Testis (tissue), 2 donors: ENCODE data around the gene CAMSAP3.

Experiments used
- POLR2A ChIP-seq: fragments of 450-650 bp; IDR thresholded peaks from one replicate; pipeline ENCODE4 v1.6.1; 2017; ENCODE audit warnings: antibody characterized with exemption, mild to moderate bottlenecking, moderate library complexity
- TF ChIP-seq, protein P1 (sequence below), 3 experiments: fragments of 450-650 bp in 2 of 3; fragments of 200-600 bp in 1 of 3; sonication (generic) in 1 of 3; IDR thresholded peaks; one replicate each; pipeline ENCODE4 v1.5.1; 2016 to 2019; ENCODE audit warnings: antibody characterized with exemption in 3 of 3, mild to moderate bottlenecking in 2 of 3, moderate library complexity in 1 of 3

DNA sequence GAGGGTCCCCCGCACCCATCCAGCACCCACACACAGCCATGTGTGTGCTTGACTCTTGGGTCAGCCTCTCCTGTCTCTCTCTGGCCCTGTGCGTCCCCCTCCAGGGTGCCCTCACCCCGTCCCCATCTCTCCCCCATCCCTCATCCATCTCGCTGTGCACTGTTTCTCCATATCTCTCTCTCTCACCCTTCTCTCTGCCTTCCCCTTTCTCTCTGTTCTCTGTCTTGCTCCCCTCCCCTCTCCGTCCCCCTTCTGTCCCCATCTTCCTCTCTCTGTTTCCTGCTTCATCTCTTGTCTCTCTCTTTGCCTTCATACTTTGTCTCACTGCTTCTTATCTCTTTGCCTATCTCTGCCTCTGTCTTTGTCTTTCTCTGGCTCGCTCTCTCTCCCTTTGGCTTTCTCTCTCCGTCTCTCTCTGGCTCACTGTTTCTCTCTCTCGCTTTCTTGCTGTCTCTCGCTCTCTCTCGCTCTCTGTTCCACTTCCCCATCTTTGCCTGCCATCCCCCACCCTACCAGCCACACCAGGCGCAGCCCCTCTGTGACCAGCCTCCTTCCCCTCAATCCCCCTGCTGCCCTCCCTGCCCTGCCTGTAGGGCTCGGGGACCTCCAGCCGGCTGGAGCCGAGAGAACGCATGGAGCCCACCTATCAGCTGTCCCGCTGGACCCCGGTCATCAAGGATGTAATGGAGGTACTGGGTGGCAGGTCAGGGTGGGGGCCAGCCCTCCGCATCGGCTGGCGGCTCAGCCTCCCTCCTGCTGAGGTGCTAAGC, 50.2 kb downstream of the CAMSAP3 start:
- TF ChIP-seq POLR2A: no peak
- TF ChIP-seq, protein P1, sequence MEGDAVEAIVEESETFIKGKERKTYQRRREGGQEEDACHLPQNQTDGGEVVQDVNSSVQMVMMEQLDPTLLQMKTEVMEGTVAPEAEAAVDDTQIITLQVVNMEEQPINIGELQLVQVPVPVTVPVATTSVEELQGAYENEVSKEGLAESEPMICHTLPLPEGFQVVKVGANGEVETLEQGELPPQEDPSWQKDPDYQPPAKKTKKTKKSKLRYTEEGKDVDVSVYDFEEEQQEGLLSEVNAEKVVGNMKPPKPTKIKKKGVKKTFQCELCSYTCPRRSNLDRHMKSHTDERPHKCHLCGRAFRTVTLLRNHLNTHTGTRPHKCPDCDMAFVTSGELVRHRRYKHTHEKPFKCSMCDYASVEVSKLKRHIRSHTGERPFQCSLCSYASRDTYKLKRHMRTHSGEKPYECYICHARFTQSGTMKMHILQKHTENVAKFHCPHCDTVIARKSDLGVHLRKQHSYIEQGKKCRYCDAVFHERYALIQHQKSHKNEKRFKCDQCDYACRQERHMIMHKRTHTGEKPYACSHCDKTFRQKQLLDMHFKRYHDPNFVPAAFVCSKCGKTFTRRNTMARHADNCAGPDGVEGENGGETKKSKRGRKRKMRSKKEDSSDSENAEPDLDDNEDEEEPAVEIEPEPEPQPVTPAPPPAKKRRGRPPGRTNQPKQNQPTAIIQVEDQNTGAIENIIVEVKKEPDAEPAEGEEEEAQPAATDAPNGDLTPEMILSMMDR (IDR thresholded peaks at IDR 0.05): no peak
